GM18498 (cell line): ENCODE measurements around the gene ADAM8.

Source experiments
- ATAC-seq: cut with Tn5 transposase; IDR thresholded peaks from one replicate; pipeline ENCODE4 v1.9.1; 2021; ENCODE audit warnings: mild to moderate bottlenecking, moderate library complexity; ENCODE audit not compliant: unreplicated experiment

Gene ADAM8

GRCh38 chr10:133214468-133215410 lies 61.9 kb downstream of the ADAM8 start:
- ATAC-seq = no peak

GRCh38 chr10:133213641-133214467 lies 62.8 kb downstream of the ADAM8 start:
- no peak for ATAC-seq

GRCh38 chr10:133212853-133213494 lies 63.7 kb downstream of the ADAM8 start:
- no peak for ATAC-seq
